UCSD-AML1 (cell line): ENCODE measurements around the gene RAET1G.
"Not testable (repeated sequence)": the region's sequence is repeated elsewhere in the genome, so short reads cannot be mapped to it uniquely, and the experiment has no call there.

ENCODE experiments used
- DNase-seq: peaks from one replicate; lab custom pipeline; 2025; ENCODE audit not compliant: unreplicated experiment; lab: John Stamatoyannopoulos, UW

Gene RAET1G

DNA sequence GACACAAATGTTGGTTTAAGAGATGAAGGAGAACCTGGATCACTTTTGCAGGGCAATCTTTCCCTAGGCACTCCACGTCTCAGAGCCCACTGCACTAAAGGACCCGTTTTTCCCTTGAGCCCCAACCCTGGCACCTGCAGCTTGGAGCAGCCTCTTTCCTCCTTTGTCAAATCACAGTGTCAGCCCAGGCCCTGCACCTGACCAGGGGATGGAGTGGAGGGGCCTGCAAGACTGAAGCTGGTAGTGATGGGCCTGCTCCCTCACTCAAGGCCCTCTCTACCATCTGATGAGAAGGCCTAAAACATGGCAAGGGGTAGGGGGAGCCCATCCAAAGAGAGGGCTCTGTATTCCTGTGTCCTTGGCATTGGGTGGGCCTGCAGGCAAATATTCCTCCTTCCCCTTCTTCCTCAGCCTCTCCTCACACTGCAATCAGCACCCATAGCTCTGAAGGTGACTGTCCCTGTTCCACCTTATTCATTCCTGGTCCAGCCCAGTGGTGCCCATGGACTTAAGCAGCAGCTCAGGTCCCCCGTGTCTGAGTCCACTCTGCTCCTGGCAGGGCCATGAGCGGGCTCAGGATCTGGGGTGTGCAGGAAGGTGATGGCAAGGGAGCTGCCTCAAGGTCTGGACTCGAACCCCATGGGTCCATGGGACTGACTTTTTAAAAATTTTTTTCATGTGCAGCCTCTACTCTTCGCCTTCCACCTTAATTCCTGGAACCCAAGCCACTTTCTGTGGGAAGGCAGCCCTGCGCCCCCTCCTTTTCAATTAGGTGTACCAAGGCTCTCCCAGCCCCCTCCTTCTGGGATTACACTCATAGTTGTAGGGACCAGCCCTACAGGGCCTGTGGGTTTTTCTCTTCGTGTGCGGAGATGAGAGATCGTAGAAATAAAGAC, 6.7 kb downstream of the RAET1G start:
- DNase-seq: no peak

DNA sequence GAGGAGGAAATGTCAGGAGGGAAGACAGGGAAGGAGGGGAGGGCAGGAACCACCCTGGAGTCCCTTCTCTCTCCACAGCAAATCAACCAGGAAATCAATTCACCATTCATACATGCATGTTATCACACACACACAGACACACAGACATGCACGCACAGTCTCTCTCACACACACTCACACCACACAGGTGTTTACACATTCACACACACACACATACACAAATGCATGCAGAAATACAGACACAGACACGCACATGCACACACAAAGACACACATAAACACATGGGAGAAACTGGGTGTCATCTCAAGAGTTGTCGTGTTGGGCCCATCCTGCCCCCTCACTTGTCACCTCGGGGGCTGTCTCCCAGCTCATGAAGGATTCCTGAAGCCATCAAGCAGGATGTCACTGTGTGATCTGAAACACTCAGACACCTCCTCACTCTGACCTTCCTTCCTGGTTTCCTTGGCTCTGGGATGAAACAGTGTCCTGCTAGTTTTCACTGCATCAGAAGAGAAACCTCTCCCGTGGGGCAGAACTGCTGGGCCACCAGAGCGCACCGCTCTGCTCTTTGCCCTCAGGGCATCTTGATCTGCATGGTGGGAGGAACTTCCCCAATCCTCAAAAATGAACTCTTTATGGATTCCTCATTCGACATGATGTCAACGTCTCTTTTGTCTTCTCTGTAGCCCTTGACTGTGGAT, 9.2 kb downstream of the RAET1G start:
- no peak for DNase-seq

DNA sequence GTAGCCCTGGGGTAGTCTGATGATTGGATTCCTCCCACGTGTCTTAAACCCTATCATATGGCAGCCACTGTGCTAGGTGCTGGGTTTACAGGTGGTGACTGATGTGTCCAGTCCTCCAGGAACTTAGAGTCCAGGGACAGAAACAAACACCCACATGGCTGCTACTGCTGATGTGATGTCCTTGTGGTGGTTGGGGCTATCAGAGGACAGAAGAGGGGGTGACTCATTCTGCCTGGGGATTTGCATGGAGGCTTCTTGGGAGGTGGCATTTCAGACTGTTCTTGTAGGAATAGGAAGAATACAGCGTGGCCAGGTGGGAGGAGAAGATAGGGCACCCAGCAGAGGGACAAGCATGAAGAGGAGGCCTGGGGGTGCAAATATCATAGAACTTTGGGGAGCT, 9.8 kb downstream of the RAET1G start:
- no peak for DNase-seq

DNA sequence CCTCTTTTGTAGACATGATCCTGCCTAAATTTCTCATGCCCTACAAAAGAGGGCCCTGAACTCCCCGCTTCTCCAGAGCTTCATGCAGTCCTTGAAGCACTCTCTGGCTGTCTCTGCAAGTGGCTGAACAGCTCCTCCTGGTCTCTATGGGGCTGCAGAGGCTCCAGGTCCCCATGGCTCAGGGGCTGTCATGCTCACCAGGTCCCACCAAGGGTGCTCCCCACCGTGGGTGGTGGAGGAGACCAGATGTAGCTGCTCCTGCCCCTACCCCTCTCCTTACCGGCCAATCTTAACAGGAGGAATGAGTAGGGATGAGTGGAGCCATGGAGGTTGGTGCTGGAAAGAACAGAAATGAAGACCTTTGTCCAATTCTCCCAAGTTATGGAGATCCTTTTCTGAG, 10.2 kb downstream of the RAET1G start:
- not testable (repeated sequence) for DNase-seq

DNA sequence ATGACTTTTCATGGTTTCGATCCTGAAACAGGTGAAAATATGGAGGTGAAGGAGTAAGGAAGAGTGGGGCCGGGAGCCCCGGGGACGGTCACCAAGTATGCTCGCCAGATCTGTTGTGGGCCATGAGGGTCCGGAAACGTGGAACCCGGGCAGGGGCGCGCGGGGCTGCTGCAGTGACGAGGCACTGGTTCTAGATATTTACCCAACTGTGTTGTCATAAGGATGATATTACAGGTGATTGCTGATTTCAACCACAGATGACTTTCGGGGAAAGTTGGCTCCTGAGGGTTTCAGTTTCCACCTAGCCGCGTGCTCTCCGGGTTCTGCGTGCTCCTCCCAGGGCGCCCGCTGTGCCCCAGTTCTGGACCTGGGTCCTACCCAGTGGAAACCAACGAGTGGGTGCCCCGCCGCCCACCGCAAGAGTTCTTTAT, 12.2 kb downstream of the RAET1G start:
- DNase-seq: no peak

DNA sequence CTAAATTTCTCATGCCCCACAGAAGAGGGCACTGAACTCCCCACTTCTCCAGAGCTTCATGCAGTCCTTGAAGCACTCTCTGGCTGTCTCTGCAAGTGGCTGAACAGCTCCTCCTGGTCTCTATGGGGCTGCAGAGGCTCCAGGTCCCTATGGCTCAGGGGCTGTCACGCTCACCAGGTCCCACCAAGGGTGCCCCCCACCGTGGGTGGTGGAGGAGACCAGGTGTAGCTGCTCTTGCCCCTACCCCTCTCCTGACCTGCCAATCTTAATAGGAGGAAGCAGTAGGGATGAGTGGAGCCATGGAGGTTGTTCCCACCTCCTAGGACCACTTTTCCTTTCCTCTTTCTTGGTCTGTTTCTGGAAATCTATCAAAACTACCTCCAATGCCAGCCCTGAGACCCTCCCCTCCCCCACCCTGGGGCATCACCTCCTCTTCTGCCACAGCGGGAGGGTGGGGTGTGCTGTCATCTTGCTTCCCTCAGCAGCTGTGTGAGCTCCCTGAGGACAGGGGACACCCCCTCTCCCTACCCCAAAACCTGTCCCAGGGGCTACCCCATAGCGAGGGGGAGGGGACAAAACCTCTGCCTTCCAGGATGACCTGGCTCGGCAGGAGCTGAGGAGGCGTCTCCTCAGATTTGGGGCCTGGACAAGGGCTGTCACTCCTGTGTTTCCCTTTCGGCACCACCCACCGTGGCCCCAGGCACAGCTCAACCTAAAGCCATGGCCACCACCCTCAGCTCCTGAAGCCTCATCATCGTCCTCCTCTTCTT, 13.0 kb downstream of the RAET1G start:
- no peak for DNase-seq

DNA sequence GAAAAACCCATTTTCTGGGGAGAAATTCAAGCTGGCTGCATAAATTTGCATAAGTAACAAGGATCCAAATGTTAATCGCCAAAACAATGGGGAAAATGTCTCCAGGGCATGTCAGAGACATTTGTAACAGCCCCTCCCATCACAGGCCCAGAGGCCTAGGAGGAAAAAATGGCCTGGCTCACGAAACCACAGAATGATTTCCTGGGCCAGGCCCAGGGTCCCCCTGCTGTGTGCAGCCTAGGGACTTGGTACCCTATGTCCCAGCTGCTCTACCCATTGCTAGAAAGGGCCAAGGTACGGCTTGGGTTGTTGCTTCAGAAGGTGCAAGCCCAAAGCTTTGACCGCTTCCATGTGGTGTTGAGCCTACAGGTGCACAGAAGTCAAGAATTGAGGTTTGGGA, 14.4 kb downstream of the RAET1G start:
- not testable (repeated sequence) for DNase-seq

DNA sequence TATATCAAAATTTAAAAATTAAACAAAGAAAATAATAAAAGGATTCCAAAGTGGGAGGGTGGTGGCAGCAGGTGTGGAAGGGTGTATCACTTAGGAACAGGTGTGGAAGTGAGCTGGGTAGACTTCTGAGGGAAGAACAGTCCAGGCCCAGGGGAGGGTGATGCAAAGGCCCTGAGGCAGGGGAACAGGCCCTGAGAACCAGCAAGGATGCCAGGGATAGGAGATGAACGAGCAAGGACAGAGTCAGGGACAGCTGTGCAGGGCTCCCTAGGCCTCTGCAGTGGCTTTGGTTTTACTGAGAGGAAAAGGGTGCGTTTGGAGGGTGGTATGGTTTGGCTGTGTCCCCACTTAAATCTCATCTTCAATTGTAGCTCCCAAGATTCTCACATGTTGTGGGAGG, 15.6 kb downstream of the RAET1G start:
- DNase-seq: no peak

DNA sequence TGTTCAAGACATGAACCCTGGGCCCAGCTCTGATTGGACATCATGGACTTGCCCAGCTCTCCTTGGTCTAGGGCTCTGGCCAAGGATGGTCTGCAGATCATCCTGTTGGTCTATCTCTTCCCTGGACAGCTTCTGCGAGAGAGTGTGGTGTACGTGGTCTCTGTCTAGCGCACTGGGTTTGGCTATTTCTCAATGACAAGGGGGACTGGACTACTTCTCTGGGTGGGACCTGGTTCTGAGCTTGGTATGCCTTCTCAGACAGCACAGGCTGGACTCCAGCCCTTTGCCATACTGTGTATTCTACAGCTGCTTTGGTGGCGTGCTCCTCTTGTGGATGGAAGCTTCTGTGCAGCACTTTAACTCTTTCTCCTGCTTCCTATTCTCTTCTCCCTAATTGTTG, 16.5 kb downstream of the RAET1G start:
- no peak for DNase-seq

DNA sequence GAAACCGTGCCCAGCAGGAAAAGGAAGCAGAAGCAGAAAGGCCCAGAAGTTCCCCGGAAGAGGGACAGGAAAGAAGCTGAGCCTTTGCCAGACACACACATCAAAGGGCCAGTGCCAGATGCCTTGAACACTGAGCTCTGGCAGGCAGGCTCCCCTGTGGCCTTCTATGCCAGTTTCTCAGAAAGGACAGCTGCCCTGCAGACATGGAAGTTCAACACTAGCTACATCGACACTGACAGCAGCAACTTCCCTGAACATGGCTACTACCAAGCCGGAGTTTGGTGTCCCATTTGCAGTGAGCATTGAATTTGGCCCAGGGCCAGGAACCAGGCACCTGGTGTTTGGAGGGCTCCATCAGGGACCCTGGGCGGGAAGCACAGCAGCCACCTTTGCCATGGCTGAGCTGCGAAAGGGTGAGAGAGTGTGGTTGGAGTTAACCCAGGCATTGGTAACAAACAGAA, 17.0 kb downstream of the RAET1G start:
- DNase-seq: no peak

DNA sequence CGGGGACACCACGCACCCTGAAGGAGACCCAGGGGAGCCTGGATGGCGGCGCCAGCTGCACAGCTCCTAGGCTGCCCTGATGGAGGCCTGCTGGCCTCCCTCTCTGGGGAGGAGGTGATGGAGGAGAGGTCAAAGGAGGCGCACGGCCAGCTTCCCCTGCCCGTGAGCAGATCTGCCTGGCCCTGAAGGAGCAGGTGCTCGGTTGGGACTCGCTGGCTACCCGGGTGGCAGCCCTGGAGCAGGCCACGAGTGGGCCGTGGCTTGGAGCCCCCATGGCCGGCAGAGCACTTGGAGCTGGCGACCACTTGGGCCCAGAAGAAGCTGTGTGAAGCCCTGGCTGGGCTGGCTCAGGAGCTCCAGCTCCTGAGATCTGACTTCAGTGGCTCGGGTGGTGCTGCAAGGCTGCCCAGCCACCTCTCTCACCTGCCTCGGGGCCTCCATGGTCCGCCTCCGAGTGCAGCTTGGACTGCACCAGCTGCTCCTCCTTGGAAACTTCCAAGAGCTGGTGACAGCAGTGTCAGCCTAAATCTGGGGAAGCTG, 17.5 kb downstream of the RAET1G start:
- DNase-seq: no peak

DNA sequence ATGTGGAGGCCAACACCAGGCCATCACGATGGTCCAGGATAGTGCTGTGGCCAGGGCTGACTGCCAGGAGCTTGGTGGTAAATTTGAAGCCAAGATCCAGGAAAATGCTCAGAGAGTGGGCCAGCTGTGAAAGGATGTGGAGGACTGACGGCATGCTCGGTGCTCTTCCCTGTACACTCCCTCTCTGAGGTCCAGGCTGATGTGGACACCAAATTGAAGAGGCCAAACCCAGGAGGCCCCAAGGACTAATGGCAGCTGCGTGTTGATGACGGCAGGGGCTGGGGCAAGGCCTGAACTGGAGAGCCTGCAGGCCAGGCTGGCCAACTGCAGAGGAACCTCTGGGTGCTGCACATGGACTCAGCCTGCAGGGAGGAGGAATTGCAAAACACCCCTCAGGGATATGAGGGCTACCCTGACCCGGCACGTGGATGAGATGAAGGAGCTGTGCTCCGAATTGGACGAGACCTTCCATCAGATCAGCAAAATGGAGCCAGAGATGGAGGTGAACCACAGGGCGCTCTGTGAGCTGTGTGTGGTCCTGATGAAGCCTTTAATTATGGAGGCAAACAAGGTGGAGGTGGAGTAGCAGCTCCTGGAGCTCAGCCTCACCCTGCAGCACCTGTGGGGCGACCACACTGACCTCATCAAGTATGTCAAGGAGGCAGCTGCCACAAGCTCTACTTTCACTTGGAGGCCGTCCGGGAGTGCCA, 18.1 kb downstream of the RAET1G start:
- no peak for DNase-seq

DNA sequence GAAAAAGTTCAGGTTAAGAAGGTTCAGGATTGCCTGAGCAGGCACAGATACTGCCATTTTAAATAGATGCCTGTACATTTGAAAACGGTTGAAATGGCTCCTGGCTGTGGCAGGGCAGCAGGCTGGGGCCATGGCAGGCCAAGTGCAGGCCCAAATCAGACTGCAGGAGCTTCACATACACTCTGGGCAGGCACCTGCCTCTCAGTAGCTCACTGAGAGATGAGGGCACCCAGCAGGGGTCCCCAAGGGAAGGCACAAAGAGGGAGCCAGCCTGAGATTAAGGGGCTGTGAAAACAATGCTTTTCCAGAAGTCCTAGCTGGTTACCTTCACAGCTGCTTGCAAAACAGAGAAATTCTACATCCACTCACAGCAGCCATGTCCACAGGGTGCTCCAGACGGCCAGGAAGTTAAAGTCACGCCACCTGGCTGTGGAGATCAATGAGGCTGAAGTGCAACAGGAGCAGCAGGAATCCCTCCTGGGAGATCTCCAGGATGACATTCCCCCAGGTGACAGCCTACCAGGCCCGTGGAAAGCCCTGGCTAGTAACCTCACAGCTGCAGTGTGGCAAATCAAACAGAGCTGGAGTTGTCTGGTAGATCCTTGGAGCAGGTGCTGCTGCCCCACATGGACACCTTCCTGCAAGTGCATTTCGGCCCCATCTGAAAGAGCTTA, 18.8 kb downstream of the RAET1G start:
- no peak for DNase-seq

DNA sequence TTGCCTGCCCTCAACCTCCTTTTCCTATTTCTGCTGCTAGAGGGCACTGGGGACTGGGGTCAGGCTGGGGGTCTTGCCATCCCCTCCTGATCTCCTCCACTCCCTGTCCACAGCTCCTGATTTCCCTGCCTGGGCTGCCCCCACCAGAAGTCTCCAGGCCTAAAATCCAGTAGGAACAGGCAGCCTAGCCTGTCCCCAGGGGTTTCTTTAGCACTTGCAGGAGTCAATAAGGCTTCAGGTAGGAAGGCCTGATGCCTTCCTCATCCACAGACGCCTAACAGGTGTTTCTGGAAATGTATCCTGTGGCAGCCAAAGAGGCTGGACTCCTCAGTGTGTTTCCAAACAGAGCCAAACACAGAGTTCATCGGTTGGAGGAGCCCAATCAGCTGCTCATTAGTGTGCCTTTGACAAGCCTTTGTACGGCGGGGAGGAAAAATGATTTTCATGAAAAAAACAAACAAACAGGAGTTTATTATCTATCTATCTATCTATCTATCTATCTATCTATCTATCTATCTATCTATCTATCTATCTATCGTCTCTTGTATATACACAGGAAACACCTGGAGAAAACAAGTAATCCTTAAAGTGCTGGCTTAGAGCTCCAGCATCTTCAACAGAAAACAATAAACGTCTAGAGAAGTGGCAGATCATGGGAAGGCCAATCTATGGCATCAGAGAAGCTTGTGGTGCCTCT, 21.3 kb downstream of the RAET1G start:
- DNase-seq: no peak

DNA sequence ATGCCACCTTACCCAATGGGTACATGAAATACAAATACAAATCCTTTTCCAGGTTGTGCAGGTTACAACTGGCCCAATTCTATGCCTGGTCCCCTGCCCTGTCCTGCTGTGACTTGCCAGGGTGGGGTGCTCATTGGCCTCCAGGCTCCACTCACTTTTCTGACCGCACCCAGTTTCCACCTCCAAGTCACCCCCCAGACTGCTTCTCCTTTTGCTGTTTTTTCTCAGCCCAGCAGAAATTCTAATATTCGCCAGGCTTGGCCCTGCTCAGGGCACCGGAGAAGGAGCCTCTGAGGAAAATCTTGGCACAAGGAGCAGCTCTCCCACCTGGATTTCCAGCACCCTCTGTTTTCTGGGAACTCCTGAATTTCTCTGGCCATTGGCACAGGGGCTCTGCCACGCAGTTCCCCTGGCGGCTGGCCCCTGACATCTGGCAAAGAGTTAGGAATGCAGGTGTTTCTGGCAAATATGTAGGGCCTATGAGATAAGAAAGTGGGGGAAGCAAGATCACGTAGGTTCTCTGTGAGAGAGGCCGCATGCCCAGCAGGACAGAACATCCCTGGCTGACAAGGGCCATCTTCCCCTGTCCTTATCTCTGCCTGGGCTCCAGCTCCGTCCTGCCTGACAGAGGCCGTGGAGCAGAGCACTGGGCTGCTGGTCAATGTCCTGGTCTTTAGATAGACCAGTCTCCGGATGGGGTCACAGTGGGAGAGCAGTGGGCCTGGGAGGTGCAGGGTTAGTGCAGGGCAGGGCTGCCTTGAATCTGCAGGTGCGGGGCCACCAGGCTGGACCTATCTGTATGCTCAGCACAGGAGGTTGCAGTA, 22.1 kb downstream of the RAET1G start:
- no peak for DNase-seq

DNA sequence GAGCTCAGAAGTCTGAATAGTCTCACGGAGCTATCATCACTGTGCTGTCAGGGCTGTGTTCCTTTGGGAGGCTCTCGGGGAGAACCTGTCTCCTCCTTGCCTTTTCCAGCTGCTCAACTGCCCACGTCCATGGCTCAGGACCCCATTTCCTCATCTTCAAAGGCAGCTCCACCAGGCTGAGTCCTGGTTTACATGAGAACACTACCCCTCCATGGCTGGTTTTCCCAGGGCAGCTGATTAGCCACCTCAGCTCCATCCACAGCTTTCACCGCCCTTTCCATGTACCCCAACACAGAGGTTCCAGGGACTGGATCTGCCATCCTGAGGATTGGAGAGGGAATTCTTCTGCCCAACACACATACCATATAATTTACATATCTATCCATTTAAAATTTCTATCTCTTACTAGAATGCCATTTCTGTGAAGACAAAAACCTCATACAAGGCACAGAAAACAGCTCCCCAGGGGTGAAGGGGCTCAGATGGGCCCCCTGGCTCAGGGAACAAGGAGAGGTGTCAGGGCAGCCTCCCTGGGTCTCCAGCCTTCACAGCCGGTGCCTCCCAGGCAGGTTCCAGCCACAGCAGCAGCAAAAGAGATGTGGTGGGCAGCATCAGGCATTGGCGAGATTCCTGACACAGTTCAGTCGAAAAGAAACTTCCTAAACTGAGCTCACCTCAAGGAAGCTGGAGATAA, 22.8 kb downstream of the RAET1G start:
- DNase-seq: no peak

DNA sequence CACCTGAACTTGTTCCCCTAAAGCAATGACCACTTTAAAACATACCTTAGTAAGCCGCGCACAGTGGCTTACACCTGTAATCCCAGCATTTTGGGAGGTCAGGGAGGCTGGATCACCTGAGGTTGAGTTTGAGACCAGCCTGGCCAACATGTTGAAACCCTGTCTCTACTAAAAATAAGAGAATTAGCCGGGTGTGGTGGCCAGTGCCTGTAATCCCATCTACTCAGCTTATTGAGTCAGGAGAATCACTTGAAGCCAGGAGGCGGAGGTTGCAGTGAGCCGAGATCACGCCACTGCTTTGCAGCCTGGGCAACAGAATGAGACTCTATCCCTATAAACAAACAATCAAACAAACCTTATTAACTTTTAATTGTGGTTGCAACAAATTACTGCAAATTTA, 23.4 kb downstream of the RAET1G start:
- DNase-seq: no peak

DNA sequence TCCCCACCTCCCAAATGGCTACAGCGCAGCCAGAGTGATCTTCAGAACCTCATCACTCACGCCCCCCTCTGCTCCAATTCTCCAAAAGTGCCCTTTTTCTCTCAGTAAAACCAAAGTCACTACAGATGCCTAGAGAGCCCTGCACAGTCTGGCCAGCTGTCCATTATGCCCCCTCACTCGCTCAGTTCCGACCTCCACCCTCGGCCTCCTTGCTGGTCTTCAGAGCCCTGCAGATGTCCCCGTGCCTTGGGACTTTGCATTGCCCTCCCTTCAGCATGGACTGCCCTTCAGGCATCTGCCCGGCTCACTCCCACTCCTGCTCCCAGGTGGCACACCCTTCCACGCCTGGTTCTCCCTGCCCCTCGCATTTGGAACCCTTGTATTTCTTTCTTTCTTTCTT, 24.0 kb downstream of the RAET1G start:
- no peak for DNase-seq
